ENCODE results near the gene DPP4.

DPP4 gene

DNA sequence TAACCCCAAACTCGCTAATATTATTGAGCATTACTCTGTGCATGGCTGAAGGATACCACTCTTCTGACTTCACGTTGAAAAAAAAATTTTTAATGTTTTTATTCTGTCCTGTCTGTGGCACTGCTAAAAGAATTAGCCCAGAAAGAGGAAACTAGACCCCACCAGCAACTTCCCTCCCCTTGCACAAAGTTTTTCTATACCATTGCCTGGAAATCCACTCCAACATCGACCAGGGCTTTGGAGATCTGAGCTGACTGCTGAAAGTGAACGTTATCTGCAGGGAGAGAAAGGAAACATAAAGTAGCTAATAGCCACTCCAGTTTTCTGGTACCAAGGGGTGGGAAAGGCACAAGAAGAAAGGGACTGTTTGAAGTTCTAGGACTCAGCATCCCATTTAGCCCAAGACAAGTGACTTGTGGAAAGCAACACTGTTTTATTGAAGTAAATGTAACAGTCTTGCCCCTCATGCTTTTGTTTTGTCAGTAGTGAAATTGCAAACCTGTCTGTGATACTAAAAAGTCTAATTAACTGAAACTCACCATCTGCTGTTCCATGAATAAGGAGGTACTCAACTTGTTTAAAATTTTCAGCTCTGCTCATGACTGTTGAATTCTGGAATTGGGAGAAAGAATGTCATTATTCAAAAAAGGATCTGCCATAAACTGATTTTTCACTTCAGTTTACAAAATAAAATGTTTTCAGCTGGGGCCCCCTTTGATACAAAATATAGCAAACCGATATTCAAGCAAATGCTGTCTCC lies 79.1 kb downstream of the DPP4 start:
- no peak overlapping the region for H3K27ac ChIP-seq
- TF ChIP-seq, protein P1, sequence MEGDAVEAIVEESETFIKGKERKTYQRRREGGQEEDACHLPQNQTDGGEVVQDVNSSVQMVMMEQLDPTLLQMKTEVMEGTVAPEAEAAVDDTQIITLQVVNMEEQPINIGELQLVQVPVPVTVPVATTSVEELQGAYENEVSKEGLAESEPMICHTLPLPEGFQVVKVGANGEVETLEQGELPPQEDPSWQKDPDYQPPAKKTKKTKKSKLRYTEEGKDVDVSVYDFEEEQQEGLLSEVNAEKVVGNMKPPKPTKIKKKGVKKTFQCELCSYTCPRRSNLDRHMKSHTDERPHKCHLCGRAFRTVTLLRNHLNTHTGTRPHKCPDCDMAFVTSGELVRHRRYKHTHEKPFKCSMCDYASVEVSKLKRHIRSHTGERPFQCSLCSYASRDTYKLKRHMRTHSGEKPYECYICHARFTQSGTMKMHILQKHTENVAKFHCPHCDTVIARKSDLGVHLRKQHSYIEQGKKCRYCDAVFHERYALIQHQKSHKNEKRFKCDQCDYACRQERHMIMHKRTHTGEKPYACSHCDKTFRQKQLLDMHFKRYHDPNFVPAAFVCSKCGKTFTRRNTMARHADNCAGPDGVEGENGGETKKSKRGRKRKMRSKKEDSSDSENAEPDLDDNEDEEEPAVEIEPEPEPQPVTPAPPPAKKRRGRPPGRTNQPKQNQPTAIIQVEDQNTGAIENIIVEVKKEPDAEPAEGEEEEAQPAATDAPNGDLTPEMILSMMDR (conservative IDR thresholded peaks at IDR 0.05): no peak

DNA sequence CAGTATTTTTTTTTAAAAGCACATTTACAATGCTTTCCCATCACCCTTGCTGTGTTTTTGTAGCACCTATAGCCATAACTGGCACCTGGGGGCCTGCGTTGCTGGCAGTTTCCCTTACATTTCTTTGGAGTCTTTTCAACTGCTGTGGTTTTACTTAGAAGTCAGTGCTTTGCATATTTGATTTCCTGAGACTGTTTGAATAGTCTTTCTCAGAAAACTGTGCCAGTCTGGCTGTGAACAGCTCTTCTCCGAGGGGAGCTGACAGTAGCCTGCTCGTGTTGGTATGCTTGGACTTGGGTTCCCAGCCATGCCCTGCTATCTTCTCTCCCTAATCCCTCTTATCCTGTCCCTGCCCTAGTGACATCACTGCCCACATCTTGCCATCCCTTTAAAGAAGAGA lies 81.5 kb downstream of the DPP4 start:
- TF ChIP-seq, protein P1 (conservative IDR thresholded peaks at IDR 0.05): no peak
- H3K27ac ChIP-seq: no peak overlapping the region

DNA sequence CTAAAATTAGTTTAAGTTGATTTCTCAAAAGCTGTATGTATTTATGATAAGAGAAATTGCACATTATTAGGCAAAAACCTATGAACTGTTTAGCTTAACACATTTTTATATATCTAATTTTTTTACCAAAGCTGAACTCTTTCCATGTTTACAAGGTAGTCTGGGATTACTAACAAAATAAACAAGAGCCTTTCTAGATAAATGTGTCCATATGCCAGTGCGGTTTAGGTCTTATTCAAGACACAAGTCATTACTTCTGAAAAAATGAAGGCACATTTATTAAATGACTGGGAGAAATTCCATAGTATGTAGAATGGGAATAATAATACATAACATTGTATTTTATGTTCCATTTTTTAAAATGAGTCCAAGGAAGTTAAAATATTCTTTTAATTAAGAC lies 82.0 kb downstream of the DPP4 start:
- TF ChIP-seq, protein P1 (conservative IDR thresholded peaks at IDR 0.05): no peak
- H3K27ac ChIP-seq: no peak overlapping the region

DNA sequence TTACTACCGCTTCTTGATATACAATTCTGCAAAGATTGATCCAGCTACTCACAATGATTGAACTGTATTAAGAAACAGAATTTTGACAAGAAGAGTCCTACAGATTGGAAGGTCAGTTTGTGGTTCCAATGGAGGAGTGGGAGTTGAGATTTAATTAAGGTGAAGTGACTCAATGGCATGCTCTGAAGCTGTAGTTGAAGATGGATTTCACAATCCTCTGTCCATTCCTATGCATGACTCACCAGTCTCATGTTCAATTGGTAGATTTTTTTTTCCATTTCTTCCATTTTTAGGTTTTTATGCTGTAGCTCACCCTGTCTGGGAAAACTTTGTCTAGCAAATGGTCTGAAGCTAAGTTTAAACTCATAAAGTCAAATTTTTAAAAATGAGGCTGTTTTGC lies 83.3 kb downstream of the DPP4 start:
- TF ChIP-seq, protein P1 (conservative IDR thresholded peaks at IDR 0.05): no peak
- H3K27ac ChIP-seq: no peak overlapping the region

DNA sequence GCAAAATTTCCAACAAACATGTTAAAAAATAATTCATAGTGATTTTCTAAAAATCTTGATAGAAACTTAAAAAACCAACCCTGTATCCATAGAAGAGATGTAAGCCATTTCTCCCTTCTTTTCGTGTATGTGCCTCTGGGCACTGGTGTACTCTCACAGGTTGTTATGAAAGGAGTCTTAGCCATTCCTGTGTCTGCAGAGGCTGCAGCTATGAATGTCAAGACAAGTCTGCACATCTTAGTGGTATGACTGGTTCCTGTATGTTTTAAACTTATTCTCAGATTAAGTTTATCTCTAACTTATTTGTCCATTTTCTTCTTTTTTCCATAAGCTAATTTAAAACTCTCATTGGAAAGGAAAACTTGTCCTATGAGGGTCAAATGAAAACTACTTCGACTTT lies 84.0 kb downstream of the DPP4 start:
- TF ChIP-seq, protein P1 (conservative IDR thresholded peaks at IDR 0.05): no peak
- H3K27ac ChIP-seq: no peak overlapping the region

DNA sequence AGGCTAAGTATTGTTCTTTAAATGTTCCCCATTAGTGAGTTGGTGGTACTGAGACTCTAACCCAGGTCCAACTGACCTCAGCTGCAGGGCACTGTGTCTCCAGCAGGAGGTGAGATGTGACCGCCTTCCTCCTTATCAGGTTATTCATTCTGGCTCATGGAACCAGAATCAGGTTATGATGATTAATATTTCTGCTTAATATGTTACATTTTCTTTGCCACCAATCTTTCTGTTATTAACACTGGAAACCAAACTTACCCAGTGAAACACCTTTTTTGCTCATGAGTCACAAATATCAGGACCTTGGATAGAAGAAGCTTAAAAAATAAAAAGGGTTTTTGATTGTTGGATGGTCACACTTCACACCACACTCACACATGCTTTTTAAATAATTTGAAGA lies 85.4 kb downstream of the DPP4 start:
- TF ChIP-seq, protein P1 (conservative IDR thresholded peaks at IDR 0.05): no peak
- no peak overlapping the region for H3K27ac ChIP-seq

DNA sequence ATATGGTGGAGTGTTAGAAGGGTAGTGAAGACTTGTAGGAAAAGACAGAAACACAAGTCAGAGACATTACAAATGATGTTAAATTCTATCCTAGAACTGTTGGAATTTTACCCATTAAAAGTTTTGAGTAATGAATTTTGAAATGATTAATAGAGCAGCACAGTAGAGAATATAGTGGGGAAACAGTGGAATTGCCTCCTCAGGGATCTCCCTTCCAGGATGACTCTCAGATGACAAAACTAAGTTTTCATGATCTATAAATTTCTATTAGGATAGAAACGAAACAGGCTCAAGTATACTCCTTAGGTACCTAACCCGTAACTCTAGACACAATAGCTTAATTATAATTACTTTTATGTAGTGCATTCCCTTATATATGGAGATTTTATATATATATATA lies 86.7 kb downstream of the DPP4 start:
- TF ChIP-seq, protein P1 (conservative IDR thresholded peaks at IDR 0.05): no peak
- no peak overlapping the region for H3K27ac ChIP-seq
